ENCODE data around the gene TUFM. TPM values are rescaled to one million over a fixed set of nuclear protein-coding genes. Genes with fewer than 3 reads are reported as not detected.
A peak's percentile ranks its signal among the peaks of the same experiment; 100 is the strongest.
"Not testable (repeated sequence)": the region's sequence is repeated elsewhere in the genome, so short reads cannot be mapped to it uniquely, and the experiment has no call there.

TUFM gene
- 100 to 1,000 TPM in 4 of 5 donors, 10 to 100 TPM in 1; 90.2 to 131 (median 105) TPM for total RNA-seq
- total RNA-seq (2013): 101 TPM
- total RNA-seq: 73.9 to 416 (median 107) reads per million in 29 experiments

- DNase-seq (peak; percentile 94 to 99 (median 98)), ATAC-seq (replicated peaks in 1 of 4) (peak; percentile 94 to 98 (median 95))
- peaks cover 10% of the 10 kb centered on the region for H3K36me3 Mint-ChIP-seq
- no peaks in the 10 kb centered on the region for H3K9me3 Mint-ChIP-seq
- under 1% methylated on average over 67 of the region's 73 CpGs for whole genome bisulfite sequencing (ENCODE audit: insufficient coverage)
- peaks cover 14 to 29% of the 10 kb centered on the region in 2 experiments for H3K4me1 ChIP-seq (ENCODE audit: control insufficient read depth in 1 of 2, extremely low read depth in 1 of 2, insufficient read depth in 2 of 2, low read length in 2 of 2)
- H3K27me3 ChIP-seq (replicated peaks in 1 of 2; ENCODE audit: control insufficient read depth in 2 of 2, extremely low read depth in 1 of 2, insufficient read depth in 2 of 2, low read length in 1 of 2): no peaks in the 10 kb centered on the region
- POLR2A ChIA-PET: interaction anchor here in 1 of 2 donors (0.6 to 0.7 kb wide), 2 partner anchors 25 to 1531 kb away, joined by 3 to 19 read pairs; no protein-coding TSS in a partner anchor
- H3K4me3 Mint-ChIP-seq: peak within 1 kb of the TSS; percentile 93 to 95 (median 94)
- H3K4me1 Mint-ChIP-seq: peaks cover 20 to 37% (median 30%) of the 10 kb centered on the region in 3 donors
- H3K9me3 ChIP-seq: no peaks in the 10 kb centered on the region
- H3K27ac ChIP-seq (ENCODE audit: low read length): peak within 1 kb of the TSS; percentile 71
- H3K27me3 Mint-ChIP-seq: no peaks in the 10 kb centered on the region
- CTCF ChIA-PET: interaction anchor here in 1 of 2 donors (1.2 to 2.0 kb wide), 6 partner anchors 17 to 142 kb away, joined by 3 to 13 read pairs (median 8); partner anchors contain the start of genes ATXN2L and NFATC2IP
- H3K36me3 ChIP-seq (ENCODE audit: control insufficient read depth in 2 of 2, extremely low read depth in 1 of 2, insufficient read depth in 1 of 2, low read length in 1 of 2): peaks cover 12 to 32% of the 10 kb centered on the region in 2 donors
- H3K4me3 ChIP-seq (ENCODE audit: control insufficient read depth in 1 of 2, extremely low read depth in 1 of 2, low read length in 1 of 2): peak within 1 kb of the TSS; percentile 82 to 95
- peak within 1 kb of the TSS; percentile 89 to 96 for H3K27ac Mint-ChIP-seq
These were observed at the start of gene TUFM for GRCh38 chr16:28846080-28846932. Gene TUFM (minus strand): TSS chr16:28846348. CDS start chr16:28846269, 79 bp downstream.

- Histone ChIP-seq H3K4me1 (ENCODE audit: control insufficient read depth in 1 of 2, extremely low read depth in 1 of 2, insufficient read depth in 2 of 2, low read length in 2 of 2) (no peaks in the 10 kb centered on the region), H3K9me3 (no peaks in the 10 kb centered on the region), H3K27me3 (replicated peaks in 1 of 2; ENCODE audit: control insufficient read depth in 2 of 2, extremely low read depth in 1 of 2, insufficient read depth in 2 of 2, low read length in 1 of 2) (no peaks in the 10 kb centered on the region), H3K4me3 (ENCODE audit: control insufficient read depth in 1 of 2, extremely low read depth in 1 of 2, low read length in 1 of 2) (no peak overlapping the region), H3K36me3 (ENCODE audit: control insufficient read depth in 2 of 2, extremely low read depth in 1 of 2, insufficient read depth in 1 of 2, low read length in 1 of 2) (no peaks in the 10 kb centered on the region), H3K27ac (ENCODE audit: low read length) (no peak overlapping the region)
- ATAC-seq (replicated peaks in 1 of 4): no peak
- no peak for DNase-seq
- WGBS (ENCODE audit: insufficient coverage): no CpG with 5 or more reads among the region's 4 CpGs
- no peaks in the 10 kb centered on the region for H3K36me3 Mint-ChIP-seq
- ChIA-PET CTCF (no interaction called here), POLR2A (interaction anchor here (0.5 kb wide), 2 partner anchors 25 to 414 kb away, joined by 3 read pairs; no protein-coding TSS in a partner anchor)
- no peak overlapping the region for H3K27ac Mint-ChIP-seq
- no peak overlapping the region for H3K4me3 Mint-ChIP-seq
- no peaks in the 10 kb centered on the region for H3K27me3 Mint-ChIP-seq
- H3K9me3 Mint-ChIP-seq: no peaks in the 10 kb centered on the region
- no peaks in the 10 kb centered on the region for H3K4me1 Mint-ChIP-seq
These were observed 49.5 kb upstream of the TUFM start for GRCh38 chr16:28895609-28896008.

GRCh38 chr16:28893291-28893690 lies 47.1 kb upstream of the TUFM start:
- no peaks in the 10 kb centered on the region for H3K4me1 Mint-ChIP-seq
- H3K4me3 ChIP-seq (ENCODE audit: control insufficient read depth in 1 of 2, extremely low read depth in 1 of 2, low read length in 1 of 2): no peak overlapping the region
- H3K27me3 ChIP-seq (replicated peaks in 1 of 2; ENCODE audit: control insufficient read depth in 2 of 2, extremely low read depth in 1 of 2, insufficient read depth in 2 of 2, low read length in 1 of 2): no peaks in the 10 kb centered on the region
- ATAC-seq (replicated peaks in 1 of 4): no peak
- no peaks in the 10 kb centered on the region for H3K36me3 Mint-ChIP-seq
- H3K9me3 Mint-ChIP-seq: no peaks in the 10 kb centered on the region
- no peak overlapping the region for H3K27ac ChIP-seq (ENCODE audit: low read length)
- no CpG with 5 or more reads among the region's 4 CpGs for WGBS (ENCODE audit: insufficient coverage)
- no peaks in the 10 kb centered on the region for H3K36me3 ChIP-seq (ENCODE audit: control insufficient read depth in 2 of 2, extremely low read depth in 1 of 2, insufficient read depth in 1 of 2, low read length in 1 of 2)
- H3K9me3 ChIP-seq: no peaks in the 10 kb centered on the region
- ChIA-PET CTCF (no interaction called here), POLR2A (no interaction called here)
- H3K4me3 Mint-ChIP-seq: no peak overlapping the region
- H3K27ac Mint-ChIP-seq: no peak overlapping the region
- no peak for DNase-seq
- H3K4me1 ChIP-seq (ENCODE audit: control insufficient read depth in 1 of 2, extremely low read depth in 1 of 2, insufficient read depth in 2 of 2, low read length in 2 of 2): no peaks in the 10 kb centered on the region
- no peaks in the 10 kb centered on the region for H3K27me3 Mint-ChIP-seq

- Mint-ChIP-seq H3K27me3 (no peaks in the 10 kb centered on the region), H3K36me3 (no peaks in the 10 kb centered on the region), H3K9me3 (no peaks in the 10 kb centered on the region), H3K27ac (no peak overlapping the region), H3K4me3 (no peak overlapping the region), H3K4me1 (no peaks in the 10 kb centered on the region)
- Histone ChIP-seq H3K27ac (ENCODE audit: low read length) (no peak overlapping the region), H3K4me1 (ENCODE audit: control insufficient read depth in 1 of 2, extremely low read depth in 1 of 2, insufficient read depth in 2 of 2, low read length in 2 of 2) (no peaks in the 10 kb centered on the region), H3K9me3 (no peaks in the 10 kb centered on the region), H3K27me3 (replicated peaks in 1 of 2; ENCODE audit: control insufficient read depth in 2 of 2, extremely low read depth in 1 of 2, insufficient read depth in 2 of 2, low read length in 1 of 2) (no peaks in the 10 kb centered on the region), H3K4me3 (ENCODE audit: control insufficient read depth in 1 of 2, extremely low read depth in 1 of 2, low read length in 1 of 2) (no peak overlapping the region), H3K36me3 (ENCODE audit: control insufficient read depth in 2 of 2, extremely low read depth in 1 of 2, insufficient read depth in 1 of 2, low read length in 1 of 2) (no peaks in the 10 kb centered on the region)
- ChIA-PET CTCF (no interaction called here), POLR2A (no interaction called here)
- DNase-seq (no peak), ATAC-seq (replicated peaks in 1 of 4) (no peak)
- 70% methylated on average over 10 of the region's 14 CpGs for WGBS (ENCODE audit: insufficient coverage)
These were observed 46.1 kb upstream of the TUFM start for GRCh38 chr16:28891964-28892890.

- H3K27me3 ChIP-seq (replicated peaks in 1 of 2; ENCODE audit: control insufficient read depth in 2 of 2, extremely low read depth in 1 of 2, insufficient read depth in 2 of 2, low read length in 1 of 2); H3K27ac Mint-ChIP-seq; H3K4me1 ChIP-seq (ENCODE audit: control insufficient read depth in 1 of 2, extremely low read depth in 1 of 2, insufficient read depth in 2 of 2, low read length in 2 of 2); H3K9me3 Mint-ChIP-seq; CTCF ChIA-PET; POLR2A ChIA-PET; H3K9me3 ChIP-seq; H3K36me3 Mint-ChIP-seq; H3K4me3 ChIP-seq (ENCODE audit: control insufficient read depth in 1 of 2, extremely low read depth in 1 of 2, low read length in 1 of 2); H3K27me3 Mint-ChIP-seq; ATAC-seq (replicated peaks in 1 of 4); H3K27ac ChIP-seq (ENCODE audit: low read length); H3K36me3 ChIP-seq (ENCODE audit: control insufficient read depth in 2 of 2, extremely low read depth in 1 of 2, insufficient read depth in 1 of 2, low read length in 1 of 2); DNase-seq; H3K4me1 Mint-ChIP-seq; H3K4me3 Mint-ChIP-seq: not testable (repeated sequence)
- no CpG with 5 or more reads among the region's 5 CpGs for WGBS (ENCODE audit: insufficient coverage)
These were observed 44.2 kb upstream of the TUFM start for GRCh38 chr16:28890355-28890754.

GRCh38 chr16:28886945-28887344 lies 40.8 kb upstream of the TUFM start:
- Histone ChIP-seq H3K27me3 (replicated peaks in 1 of 2; ENCODE audit: control insufficient read depth in 2 of 2, extremely low read depth in 1 of 2, insufficient read depth in 2 of 2, low read length in 1 of 2) (no peaks in the 10 kb centered on the region), H3K4me3 (ENCODE audit: control insufficient read depth in 1 of 2, extremely low read depth in 1 of 2, low read length in 1 of 2) (no peak overlapping the region), H3K4me1 (ENCODE audit: control insufficient read depth in 1 of 2, extremely low read depth in 1 of 2, insufficient read depth in 2 of 2, low read length in 2 of 2) (no peaks in the 10 kb centered on the region), H3K36me3 (ENCODE audit: control insufficient read depth in 2 of 2, extremely low read depth in 1 of 2, insufficient read depth in 1 of 2, low read length in 1 of 2) (no peaks in the 10 kb centered on the region), H3K27ac (ENCODE audit: low read length) (no peak overlapping the region), H3K9me3 (no peaks in the 10 kb centered on the region)
- ChIA-PET CTCF (interaction anchor here (0.6 to 1.1 kb wide), 4 partner anchors 23 to 343 kb away, joined by 3 to 5 read pairs (median 4); no protein-coding TSS in a partner anchor), POLR2A (interaction anchor here in 1 of 2 donors (0.6 kb wide), 1 partner anchor 1933 kb away, joined by 3 read pairs; no protein-coding TSS in a partner anchor)
- 82% methylated on average over 6 of the region's 10 CpGs for WGBS (ENCODE audit: insufficient coverage)
- Mint-ChIP-seq H3K4me1 (no peaks in the 10 kb centered on the region), H3K36me3 (no peaks in the 10 kb centered on the region), H3K27me3 (peaks cover 0 to 3% of the 10 kb centered on the region in 2 donors), H3K27ac (no peak overlapping the region), H3K9me3 (no peaks in the 10 kb centered on the region), H3K4me3 (no peak overlapping the region)
- ATAC-seq (replicated peaks in 1 of 4) (no peak), DNase-seq (no peak)

Measured in T-cell (primary cell).